CD4-positive, alpha-beta T cell (primary cell): ENCODE measurements around the gene ELAPOR1. TPM values are rescaled to one million over a fixed set of nuclear protein-coding genes. Genes with fewer than 3 reads are reported as not detected.

Experiments used
- ATAC-seq: fragments of 200-7000 bp; cut with Tn5 transposase; one replicate; pipeline ENCODE4 v1.10.0; 2022; ENCODE audit warnings: mild to moderate bottlenecking; ENCODE audit not compliant: poor library complexity
- CTCF ChIA-PET: fragments of 350-600 bp; sonication (Branson Sonifier 250); formaldehyde crosslinking; loops from one replicate; lab custom pipeline; 2021; ENCODE audit warnings: antibody characterized with exemption, inconsistent platforms; lab: Charles Lee
- POLR2A ChIA-PET: fragments of 350-600 bp; sonication (Branson Sonifier 250); formaldehyde crosslinking; loops from one replicate; lab custom pipeline; 2021; ENCODE audit warnings: antibody characterized with exemption, inconsistent platforms; lab: Charles Lee
- DNase-seq, 14 experiments: peaks; one replicate each; pipeline ENCODE4 v3.0.0-alpha.2; 2013 to 2020; ENCODE audit warnings: mixed read lengths in 2 of 14
- H3K27ac ChIP-seq, 2 donors: one replicate each; pipeline versions ENCODE4 v1.5.1 to v1.7.0; 2013; ENCODE audit warnings: low read length in 2 of 2, low read depth in 1 of 2, mild to moderate bottlenecking in 1 of 2
- H3K27me3 ChIP-seq, 2 experiments: 1 replicate in 1 of 2; 2 replicates in 1 of 2; pipeline versions ENCODE4 v1.6.1 to v1.7.0; 2013; ENCODE audit warnings: low read length in 2 of 2, control low read depth in 1 of 2, mild to moderate bottlenecking in 1 of 2, moderate library complexity in 1 of 2; ENCODE audit not compliant: insufficient read depth in 2 of 2, control insufficient read depth in 1 of 2
- H3K36me3 ChIP-seq: one replicate; pipeline ENCODE4 v1.6.1; 2013; ENCODE audit warnings: low read length, control low read depth; ENCODE audit not compliant: insufficient read depth
- H3K4me1 ChIP-seq: one replicate; pipeline ENCODE4 v1.6.1; 2013; ENCODE audit warnings: low read length, control low read depth; ENCODE audit not compliant: insufficient read depth
- H3K4me3 ChIP-seq: one replicate; pipeline ENCODE4 v1.5.1; 2013; ENCODE audit warnings: mild to moderate bottlenecking, low read length, moderate library complexity
- H3K9me3 ChIP-seq, 2 experiments: 1 replicate in 1 of 2; 2 replicates in 1 of 2; pipeline versions ENCODE4 v1.6.1 to v1.7.0; 2013; ENCODE audit warnings: low read length in 2 of 2, mild to moderate bottlenecking in 2 of 2, control low read depth in 1 of 2, moderate library complexity in 1 of 2; ENCODE audit not compliant: control insufficient read depth in 1 of 2, insufficient read depth in 1 of 2
- H3K27ac Mint-ChIP-seq: one replicate; pipeline ENCODE4 v1.8.0; 2020; ENCODE audit warnings: mixed read lengths
- H3K27me3 Mint-ChIP-seq: one replicate; pipeline ENCODE4 v1.8.0; 2021; ENCODE audit warnings: mixed read lengths
- H3K36me3 Mint-ChIP-seq: one replicate; pipeline ENCODE4 v1.8.0; 2021; ENCODE audit warnings: low read depth, mixed read lengths
- H3K4me1 Mint-ChIP-seq: one replicate; pipeline ENCODE4 v1.8.0; 2021; ENCODE audit warnings: low read depth, mixed read lengths
- H3K4me3 Mint-ChIP-seq: one replicate; pipeline ENCODE4 v1.8.0; 2020; ENCODE audit warnings: mild to moderate bottlenecking, mixed read lengths
- H3K9me3 Mint-ChIP-seq: one replicate; pipeline ENCODE4 v1.8.0; 2020; ENCODE audit warnings: mixed read lengths
- intact Hi-C, 2 experiments: fragments of 100-400 bp; cut with DNase I in 1 of 2; cut with micrococcal nuclease in 1 of 2; formaldehyde crosslinking; loops; one replicate each; pipeline versions ENCODE4 v1.15.1 to v1.9.0; 2023 to 2025; cut with DNase I, micrococcal nuclease
- total RNA-seq, 174 experiments: library from RNA in 2 of 174; stranded (reverse) in 2 of 174; gene quantifications; one replicate each; pipeline ENCODE4 v1.2.3 and lab custom pipeline; 2021 to 2026
- TF ChIP-seq, protein P1 (sequence below): fragments of 200-600 bp; IDR thresholded peaks from one replicate; pipeline ENCODE4 v1.8.0; 2022; ENCODE audit warnings: antibody characterized with exemption, mild to moderate bottlenecking

The ELAPOR1 gene
- total RNA-seq, 2 experiments from 2014 or later: 14.2 to 16.1 TPM

DNA sequence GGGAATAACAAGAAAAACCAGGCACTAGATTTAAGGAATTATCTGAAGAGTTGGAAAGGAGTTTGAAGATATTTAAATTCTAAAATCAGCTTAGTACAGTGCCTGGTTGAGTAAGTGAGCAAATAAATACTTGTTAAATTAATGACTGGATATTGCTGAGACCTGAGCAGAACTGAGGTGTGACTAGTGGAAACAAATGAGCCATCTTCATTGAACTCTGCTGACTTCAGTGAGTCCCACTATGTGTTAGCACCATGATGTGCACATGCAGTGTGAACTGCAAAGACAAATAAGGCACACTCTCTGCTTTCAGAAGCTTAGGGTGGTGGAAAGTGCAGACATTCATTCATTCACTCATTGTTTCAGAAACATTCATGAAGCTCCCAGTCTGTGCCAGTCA, 48.7 kb downstream of the ELAPOR1 start:
- Mint-ChIP-seq H3K4me1 (peaks cover 14% of the 10 kb centered on the region), H3K4me3 (no peak overlapping the region), H3K27me3 (no peaks in the 10 kb centered on the region), H3K9me3 (no peaks in the 10 kb centered on the region), H3K36me3 (peaks cover 17% of the 10 kb centered on the region), H3K27ac (peak overlapping the region; percentile 52)
- intact Hi-C loops: no loop called here
- Histone ChIP-seq H3K27ac (no peak overlapping the region), H3K36me3 (peaks cover 11% of the 10 kb centered on the region), H3K4me3 (no peak overlapping the region), H3K9me3 (no peaks in the 10 kb centered on the region), H3K27me3 (no peaks in the 10 kb centered on the region), H3K4me1 (peaks cover 16% of the 10 kb centered on the region)
- DNase-seq (no peak), ATAC-seq (no peak)
- TF ChIP-seq, protein P1, sequence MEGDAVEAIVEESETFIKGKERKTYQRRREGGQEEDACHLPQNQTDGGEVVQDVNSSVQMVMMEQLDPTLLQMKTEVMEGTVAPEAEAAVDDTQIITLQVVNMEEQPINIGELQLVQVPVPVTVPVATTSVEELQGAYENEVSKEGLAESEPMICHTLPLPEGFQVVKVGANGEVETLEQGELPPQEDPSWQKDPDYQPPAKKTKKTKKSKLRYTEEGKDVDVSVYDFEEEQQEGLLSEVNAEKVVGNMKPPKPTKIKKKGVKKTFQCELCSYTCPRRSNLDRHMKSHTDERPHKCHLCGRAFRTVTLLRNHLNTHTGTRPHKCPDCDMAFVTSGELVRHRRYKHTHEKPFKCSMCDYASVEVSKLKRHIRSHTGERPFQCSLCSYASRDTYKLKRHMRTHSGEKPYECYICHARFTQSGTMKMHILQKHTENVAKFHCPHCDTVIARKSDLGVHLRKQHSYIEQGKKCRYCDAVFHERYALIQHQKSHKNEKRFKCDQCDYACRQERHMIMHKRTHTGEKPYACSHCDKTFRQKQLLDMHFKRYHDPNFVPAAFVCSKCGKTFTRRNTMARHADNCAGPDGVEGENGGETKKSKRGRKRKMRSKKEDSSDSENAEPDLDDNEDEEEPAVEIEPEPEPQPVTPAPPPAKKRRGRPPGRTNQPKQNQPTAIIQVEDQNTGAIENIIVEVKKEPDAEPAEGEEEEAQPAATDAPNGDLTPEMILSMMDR: no peak
- ChIA-PET POLR2A (no interaction called here), CTCF (no interaction called here)

DNA sequence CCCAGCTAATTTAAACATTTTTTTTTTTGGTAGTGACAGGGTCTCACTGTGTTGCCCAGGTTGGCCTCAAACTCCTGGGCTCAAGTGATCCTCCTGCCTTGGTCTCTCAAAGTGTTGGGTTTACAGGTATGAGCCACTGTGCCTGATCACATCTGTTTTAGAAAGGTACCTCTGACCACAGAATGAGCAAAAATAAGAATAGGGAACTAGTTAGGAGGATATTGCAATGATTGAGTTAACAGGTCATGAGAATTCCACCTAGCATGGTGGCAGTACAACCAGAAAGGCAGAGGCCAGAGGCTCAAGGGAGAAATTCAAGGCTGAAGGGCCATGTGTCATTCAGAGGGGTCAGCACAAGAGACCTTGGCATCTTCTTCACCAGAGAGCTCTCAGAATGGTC, 49.6 kb downstream of the ELAPOR1 start:
- TF ChIP-seq, protein P1: no peak
- no peak for DNase-seq
- ChIA-PET CTCF (no interaction called here), POLR2A (no interaction called here)
- intact Hi-C loops: no loop called here
- no peaks in the 10 kb centered on the region for H3K27me3 ChIP-seq
- H3K4me3 ChIP-seq: no peak overlapping the region
- no peak for ATAC-seq
- H3K36me3 Mint-ChIP-seq: peaks cover 26% of the 10 kb centered on the region
- no peaks in the 10 kb centered on the region for H3K27me3 Mint-ChIP-seq
- peaks cover 16% of the 10 kb centered on the region for H3K4me1 ChIP-seq
- H3K27ac Mint-ChIP-seq: no peak overlapping the region
- no peak overlapping the region for H3K27ac ChIP-seq
- peaks cover 15% of the 10 kb centered on the region for H3K36me3 ChIP-seq
- H3K9me3 ChIP-seq: no peaks in the 10 kb centered on the region
- H3K9me3 Mint-ChIP-seq: no peaks in the 10 kb centered on the region
- peaks cover 14% of the 10 kb centered on the region for H3K4me1 Mint-ChIP-seq
- no peak overlapping the region for H3K4me3 Mint-ChIP-seq

Other genes starting within 250 kb of the ELAPOR1 start
- gene GPSM2, start 237.1 kb upstream of the ELAPOR1 start, total RNA-seq: under 1 TPM; 0.33 to 0.36 TPM
- 1 to 10 TPM; 8.6 to 9.1 TPM for gene CLCC1, start 150.6 kb upstream of the ELAPOR1 start, total RNA-seq
- 10 to 100 TPM; 16.2 to 18.7 TPM for gene WDR47, start 72.0 kb upstream of the ELAPOR1 start, total RNA-seq
- 10 to 100 TPM; 25.9 to 26.5 TPM for gene TAF13, start 38.1 kb upstream of the ELAPOR1 start, total RNA-seq
- gene TMEM167B, start 23.4 kb upstream of the ELAPOR1 start, total RNA-seq: 10 to 100 TPM; 70.2 to 71.0 TPM
- gene SARS1, start 99.8 kb downstream of the ELAPOR1 start, total RNA-seq: 100 to 1,000 TPM; 122 to 131 TPM
- 1 to 10 TPM; 3.6 TPM for gene CELSR2, start 135.4 kb downstream of the ELAPOR1 start, total RNA-seq
- under 1 TPM; 0.22 to 0.91 TPM for gene PSRC1, start 169.0 kb downstream of the ELAPOR1 start, total RNA-seq
- gene MYBPHL, start 192.9 kb downstream of the ELAPOR1 start, total RNA-seq: not detected